LoVo (cell line): ENCODE data around the gene TRIM44.
A peak's percentile ranks its signal among the peaks of the same experiment; 100 is the strongest.

ENCODE experiments used
- DNase-seq: peaks from one replicate; pipeline ENCODE4 v3.0.0-alpha.2; 2016; ENCODE audit warnings: low spot score

TRIM44 gene, protein sequence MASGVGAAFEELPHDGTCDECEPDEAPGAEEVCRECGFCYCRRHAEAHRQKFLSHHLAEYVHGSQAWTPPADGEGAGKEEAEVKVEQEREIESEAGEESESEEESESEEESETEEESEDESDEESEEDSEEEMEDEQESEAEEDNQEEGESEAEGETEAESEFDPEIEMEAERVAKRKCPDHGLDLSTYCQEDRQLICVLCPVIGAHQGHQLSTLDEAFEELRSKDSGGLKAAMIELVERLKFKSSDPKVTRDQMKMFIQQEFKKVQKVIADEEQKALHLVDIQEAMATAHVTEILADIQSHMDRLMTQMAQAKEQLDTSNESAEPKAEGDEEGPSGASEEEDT

DNA sequence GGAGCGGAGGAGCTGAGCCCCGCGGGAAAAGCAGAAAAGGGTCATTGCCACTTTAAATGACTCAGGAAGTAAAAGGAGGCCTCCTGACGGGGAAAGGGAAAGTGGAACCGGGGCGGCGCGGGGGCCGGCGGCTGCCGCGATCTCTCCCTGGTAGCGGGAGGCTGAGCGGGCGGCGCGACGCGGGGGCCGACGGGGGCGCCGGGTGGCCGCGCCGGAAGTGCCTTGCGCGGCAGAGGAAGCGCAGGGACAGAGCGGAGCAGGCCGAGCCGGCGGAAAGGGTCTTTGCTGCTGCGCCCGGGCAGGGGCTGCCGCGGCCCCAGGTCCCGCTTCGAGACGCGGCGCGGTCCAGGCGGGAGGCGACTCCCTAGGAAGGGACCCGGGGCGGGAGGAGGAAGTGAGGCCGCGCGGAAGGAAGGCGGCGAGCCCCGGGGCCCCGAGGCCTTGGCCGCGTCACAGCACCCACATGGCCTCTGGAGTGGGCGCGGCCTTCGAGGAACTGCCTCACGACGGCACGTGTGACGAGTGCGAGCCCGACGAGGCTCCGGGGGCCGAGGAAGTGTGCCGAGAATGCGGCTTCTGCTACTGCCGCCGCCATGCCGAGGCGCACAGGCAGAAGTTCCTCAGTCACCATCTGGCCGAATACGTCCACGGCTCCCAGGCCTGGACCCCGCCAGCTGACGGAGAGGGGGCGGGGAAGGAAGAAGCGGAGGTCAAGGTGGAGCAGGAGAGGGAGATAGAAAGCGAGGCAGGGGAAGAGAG, at the start of gene TRIM44:
Gene TRIM44, plus strand, starts transcription at position 127 of the 759 bp plus-strand sequence. Its CDS starts 337 bp downstream, at position 464.
- peak; percentile 81 for DNase-seq

DNA sequence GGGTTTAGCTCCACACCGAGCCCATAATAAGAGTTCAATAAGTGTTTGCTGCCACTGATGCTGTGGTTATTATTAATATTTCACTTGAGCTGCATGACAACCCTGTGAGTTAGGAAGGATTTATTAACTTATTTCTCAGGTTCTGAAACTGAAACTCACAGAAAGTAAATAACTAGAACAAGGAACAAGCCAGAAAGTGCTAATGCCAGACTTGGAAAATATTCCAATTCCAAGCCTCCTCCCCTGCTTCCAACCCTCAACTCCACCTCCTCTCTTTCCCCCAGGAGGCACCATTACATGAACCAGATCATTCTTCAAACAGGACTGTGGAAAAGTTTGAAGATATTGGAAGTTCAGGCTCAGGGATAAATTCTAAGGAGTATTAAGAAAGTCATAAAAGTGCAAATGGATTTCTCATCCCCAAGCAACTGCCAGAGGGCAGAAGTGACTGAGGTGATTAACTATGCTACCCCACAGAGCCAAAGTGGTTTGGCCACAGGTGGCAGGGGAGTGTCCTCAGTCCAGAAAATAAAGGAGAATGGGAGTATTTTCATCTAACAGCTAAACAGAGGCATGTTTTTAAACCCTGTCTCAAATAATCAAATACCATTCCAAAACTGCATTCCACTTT, 47.5 kb upstream of the TRIM44 start:
- DNase-seq = no peak

DNA sequence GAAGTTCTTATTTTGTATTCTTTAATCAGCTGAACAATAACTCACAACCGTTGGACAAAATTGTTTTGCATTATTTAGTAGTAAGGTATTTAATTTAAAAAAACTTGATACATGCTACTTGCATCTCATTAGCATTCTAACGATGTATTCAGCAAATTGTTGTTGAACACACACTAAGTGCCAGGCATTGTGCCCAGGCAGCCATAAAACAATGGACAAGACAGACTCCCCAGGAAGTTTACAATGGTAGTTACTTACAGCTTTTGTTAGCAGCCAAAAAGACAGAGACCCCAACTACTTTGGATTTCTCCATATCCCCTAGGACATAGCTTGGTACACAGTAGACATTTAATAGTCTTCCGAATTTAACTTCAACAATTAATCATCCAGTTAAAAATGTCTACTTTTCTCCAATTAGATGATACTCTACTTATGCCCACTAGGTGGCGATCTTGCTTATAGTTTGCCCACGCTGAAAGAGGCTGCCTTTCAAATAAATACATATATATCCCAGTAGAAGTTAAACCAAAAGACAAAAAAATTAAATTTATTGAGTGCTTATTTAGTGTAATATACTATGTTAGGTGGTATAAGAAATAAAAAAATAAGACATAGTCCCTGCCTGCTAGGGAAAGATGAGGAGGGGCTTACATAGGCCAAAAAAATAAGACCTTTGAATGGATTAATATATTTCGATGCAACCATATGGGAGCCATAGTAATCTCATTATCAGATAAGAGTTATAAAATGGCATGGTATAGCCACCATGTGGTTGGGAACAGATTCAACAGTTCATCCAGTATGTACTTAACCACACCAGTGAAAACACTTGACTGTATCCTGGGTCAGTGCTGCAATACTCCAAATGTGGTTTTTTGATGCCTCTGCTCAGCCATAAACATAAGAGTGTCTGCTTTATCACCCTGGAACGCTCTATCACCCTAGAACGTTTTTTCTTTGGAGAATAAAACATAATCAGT, 46.4 kb upstream of the TRIM44 start:
- DNase-seq = peak; percentile 78

- DNase-seq = no peak
Observed at GRCh38 chr11:35617316-35617686, 45.3 kb upstream of the TRIM44 start.

- DNase-seq = no peak
Observed at GRCh38 chr11:35617687-35618496, 44.7 kb upstream of the TRIM44 start, which contains the start of gene FJX1. Gene FJX1 (plus strand): TSS chr11:35618460. CDS start chr11:35618637, 177 bp downstream.

DNA sequence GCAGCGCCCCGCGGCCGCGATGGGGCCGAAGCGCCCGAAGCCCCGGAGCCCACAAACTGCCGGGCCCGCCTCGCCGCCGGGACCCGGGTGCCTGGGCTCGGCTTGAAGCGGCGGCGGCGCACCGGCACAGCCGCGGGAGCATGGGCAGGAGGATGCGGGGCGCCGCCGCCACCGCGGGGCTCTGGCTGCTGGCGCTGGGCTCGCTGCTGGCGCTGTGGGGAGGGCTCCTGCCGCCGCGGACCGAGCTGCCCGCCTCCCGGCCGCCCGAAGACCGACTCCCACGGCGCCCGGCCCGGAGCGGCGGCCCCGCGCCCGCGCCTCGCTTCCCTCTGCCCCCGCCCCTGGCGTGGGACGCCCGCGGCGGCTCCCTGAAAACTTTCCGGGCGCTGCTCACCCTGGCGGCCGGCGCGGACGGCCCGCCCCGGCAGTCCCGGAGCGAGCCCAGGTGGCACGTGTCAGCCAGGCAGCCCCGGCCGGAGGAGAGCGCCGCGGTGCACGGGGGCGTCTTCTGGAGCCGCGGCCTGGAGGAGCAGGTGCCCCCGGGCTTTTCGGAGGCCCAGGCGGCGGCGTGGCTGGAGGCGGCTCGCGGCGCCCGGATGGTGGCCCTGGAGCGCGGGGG, 44.0 kb upstream of the TRIM44 start:
- DNase-seq = peak; percentile 46

- no peak for DNase-seq
Observed at GRCh38 chr11:35619116-35619854, 43.3 kb upstream of the TRIM44 start.

- no peak for DNase-seq
Observed at GRCh38 chr11:35619855-35620640, 42.5 kb upstream of the TRIM44 start.

- no peak for DNase-seq
Observed at GRCh38 chr11:35620795-35621194, 41.8 kb upstream of the TRIM44 start.

GRCh38 chr11:35621620-35622019, 41.0 kb upstream of the TRIM44 start:
- DNase-seq = peak; percentile 29

- DNase-seq = no peak
Observed at GRCh38 chr11:35622070-35622469, 40.5 kb upstream of the TRIM44 start.

- no peak for DNase-seq
Observed at GRCh38 chr11:35623621-35624168, 38.9 kb upstream of the TRIM44 start.

GRCh38 chr11:35624316-35624715, 38.3 kb upstream of the TRIM44 start:
- no peak for DNase-seq

DNA sequence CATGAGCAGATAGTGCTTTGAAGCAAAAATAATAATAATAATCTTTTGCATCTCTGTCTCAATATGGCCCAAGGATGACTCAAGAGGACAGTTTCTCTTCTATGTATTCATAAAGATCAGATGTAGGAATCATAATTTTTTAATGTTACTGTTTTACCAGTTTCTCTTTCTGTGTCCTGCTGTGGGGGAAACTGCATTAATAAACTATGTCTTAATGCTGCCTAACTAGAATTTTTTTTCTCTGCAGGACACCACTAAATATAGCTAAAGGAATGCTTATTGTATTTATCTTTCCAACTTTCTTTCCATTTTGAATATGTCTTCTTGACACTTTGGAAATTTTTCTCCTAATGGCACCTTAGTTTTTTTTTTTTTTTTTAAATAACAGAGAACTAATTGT, 37.8 kb upstream of the TRIM44 start:
- DNase-seq = no peak

- DNase-seq = no peak
Observed at GRCh38 chr11:35626501-35626900, 36.1 kb upstream of the TRIM44 start.

- DNase-seq = no peak
Observed at GRCh38 chr11:35629511-35629910, 33.1 kb upstream of the TRIM44 start.

DNA sequence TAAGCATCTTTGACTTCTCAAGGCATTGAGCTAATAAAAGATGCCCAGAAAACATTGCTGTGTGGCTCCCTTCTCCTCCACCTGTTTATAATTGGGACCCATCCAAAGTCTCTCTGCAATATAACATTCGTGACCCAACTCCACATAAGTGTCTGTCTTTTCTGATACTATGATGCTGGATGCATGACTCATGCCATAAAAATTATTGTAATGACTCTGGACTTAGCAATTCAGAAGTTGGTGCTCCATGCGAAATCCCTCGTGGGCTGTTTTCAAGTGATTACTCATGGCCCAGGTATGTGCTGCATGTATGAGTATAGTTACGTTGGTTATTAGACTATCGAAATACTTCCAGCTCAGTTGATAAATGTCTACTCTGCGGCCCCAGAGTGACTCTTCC, 32.7 kb upstream of the TRIM44 start:
- DNase-seq = peak; percentile 86

DNA sequence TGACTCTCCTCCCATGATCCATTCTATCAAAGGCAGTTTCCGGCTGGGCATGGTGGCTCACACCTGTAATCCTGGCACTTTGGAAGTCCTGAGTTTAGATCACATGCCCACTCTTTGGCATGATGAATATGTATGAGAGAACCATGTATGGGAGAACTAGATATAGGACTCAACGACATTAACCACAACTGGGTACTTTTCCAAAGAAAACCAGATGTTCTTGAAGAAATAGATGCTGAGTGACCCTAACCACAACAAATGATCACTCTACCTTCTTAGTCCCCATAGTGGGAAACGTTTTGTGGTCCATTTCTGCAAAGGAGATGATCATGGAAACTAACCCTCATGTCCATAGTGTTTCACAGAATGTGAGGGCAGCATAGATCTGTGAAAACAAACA, 30.7 kb upstream of the TRIM44 start:
- no peak for DNase-seq

DNA sequence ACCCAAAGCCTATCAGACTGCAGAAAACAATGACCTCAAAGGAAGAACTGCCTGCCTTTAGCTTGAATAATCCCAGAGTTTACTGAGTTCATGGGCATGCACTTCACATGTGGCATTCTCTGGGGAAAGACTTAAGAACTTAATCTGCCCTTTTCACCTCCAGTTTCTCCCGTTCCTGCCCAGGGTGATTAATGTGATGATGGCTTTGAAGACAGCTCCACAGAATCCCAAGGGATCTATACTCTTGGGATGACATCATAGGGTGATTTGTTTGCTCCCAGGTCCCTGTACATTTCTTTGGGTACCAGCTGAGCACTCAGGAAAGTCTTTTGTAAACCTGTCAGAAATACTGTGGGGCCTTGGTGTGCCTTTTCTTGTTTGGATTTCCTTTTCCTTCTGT, 30.3 kb upstream of the TRIM44 start:
- no peak for DNase-seq
